Keratinocyte (primary cell): ENCODE data around the gene LRRC73.

Experiments
- EZH2 ChIP-seq: IDR thresholded peaks from one replicate; pipeline ENCODE4 v1.6.1; 2012; ENCODE audit warnings: inconsistent platforms, mild to moderate bottlenecking, low read length, moderate library complexity
- TF ChIP-seq, protein P1 (sequence below), 3 experiments: IDR thresholded peaks in 1 of 3; conservative IDR thresholded peaks in 1 of 3; optimal IDR thresholded peaks in 1 of 3; 2 replicates in 2 of 3; 3 replicates in 1 of 3; pipeline versions ENCODE3 to v1.5.1; 2011; ENCODE audit warnings: low read length in 3 of 3, mild to moderate bottlenecking in 3 of 3, moderate library complexity in 2 of 3, control low read depth in 1 of 3, inconsistent platforms in 1 of 3; ENCODE audit not compliant: insufficient read depth in 2 of 3; ENCODE audit errors: extremely low read depth in 1 of 3

DNA sequence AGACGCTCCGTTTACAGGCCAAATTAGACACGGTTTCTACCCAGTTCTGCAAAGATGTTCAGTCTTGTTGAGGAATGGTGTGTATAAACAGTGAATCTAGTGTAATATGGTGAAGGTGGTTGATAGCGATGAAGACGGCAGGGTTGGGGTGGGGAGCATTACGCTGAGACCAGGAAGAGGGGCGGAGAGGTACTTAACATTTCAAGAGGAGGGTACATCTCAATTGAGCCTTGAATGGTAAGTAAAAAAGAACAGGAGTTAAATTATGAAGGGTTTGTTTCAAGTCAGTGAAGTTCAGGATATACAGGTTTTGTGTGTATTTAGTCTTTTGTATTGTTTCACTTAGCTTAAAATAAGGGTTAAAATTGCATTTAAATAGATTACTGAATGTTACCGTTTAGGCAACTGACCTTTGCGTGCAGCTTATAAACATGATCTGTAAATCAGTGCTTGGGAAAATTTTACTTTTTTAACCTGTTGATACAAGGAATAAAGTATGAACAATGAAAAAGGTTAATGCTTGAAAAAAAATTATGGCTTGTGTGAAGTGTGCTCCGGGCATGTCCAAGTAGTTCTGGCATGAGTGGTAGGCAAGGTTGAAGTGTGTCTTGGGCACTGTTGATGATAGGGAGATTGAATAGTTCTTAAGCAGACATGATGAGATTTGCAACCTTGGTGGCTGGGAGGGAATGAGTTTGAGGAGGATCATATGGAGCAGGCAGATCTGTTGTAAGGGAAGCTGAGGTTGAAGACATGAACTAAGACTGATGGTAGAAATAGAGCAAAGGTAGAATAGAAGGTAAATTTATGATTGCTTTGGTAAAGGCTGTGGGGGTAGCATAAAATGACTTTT lies 7.6 kb upstream of the LRRC73 start:
- TF ChIP-seq, protein P1, sequence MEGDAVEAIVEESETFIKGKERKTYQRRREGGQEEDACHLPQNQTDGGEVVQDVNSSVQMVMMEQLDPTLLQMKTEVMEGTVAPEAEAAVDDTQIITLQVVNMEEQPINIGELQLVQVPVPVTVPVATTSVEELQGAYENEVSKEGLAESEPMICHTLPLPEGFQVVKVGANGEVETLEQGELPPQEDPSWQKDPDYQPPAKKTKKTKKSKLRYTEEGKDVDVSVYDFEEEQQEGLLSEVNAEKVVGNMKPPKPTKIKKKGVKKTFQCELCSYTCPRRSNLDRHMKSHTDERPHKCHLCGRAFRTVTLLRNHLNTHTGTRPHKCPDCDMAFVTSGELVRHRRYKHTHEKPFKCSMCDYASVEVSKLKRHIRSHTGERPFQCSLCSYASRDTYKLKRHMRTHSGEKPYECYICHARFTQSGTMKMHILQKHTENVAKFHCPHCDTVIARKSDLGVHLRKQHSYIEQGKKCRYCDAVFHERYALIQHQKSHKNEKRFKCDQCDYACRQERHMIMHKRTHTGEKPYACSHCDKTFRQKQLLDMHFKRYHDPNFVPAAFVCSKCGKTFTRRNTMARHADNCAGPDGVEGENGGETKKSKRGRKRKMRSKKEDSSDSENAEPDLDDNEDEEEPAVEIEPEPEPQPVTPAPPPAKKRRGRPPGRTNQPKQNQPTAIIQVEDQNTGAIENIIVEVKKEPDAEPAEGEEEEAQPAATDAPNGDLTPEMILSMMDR (optimal IDR thresholded peaks at IDR 0.05 in 1 of 3, IDR thresholded peaks at IDR 0.05 in 1 of 3, conservative IDR thresholded peaks at IDR 0.05 in 1 of 3; ENCODE audit: extremely low read depth in 1 of 3, insufficient read depth in 2 of 3, low read length in 3 of 3) = no peak
- no peak for TF ChIP-seq EZH2
